ENCODE results near the gene ZC3H7B. TPM values are rescaled to one million over a fixed set of nuclear protein-coding genes. Genes with fewer than 3 reads are reported as not detected.

Gene ZC3H7B
- total RNA-seq, 6 experiments from 2014 or later = 26.5 to 50.1 (median 42.7) TPM

DNA sequence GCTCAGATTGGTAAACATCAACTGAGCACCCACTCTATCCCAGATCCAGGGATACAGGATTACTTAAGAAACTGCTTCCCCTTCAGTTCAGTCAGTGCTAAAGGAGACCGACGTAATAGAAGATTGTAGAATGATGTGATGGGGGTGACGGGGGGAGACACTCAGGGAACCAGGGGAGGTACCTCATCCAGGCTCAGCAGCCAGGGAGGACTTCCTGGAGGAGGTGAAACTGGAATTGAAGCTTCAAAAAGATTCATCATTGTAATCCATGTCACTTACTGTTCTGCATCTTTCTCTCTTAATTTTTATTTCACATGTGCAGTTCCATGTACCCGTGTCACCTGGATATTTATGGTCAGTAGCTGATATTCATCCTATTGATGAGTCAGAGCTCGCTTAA lies 61.3 kb downstream of the ZC3H7B start:
- Histone ChIP-seq H3K9me3 (no peaks in the 10 kb centered on the region), H3K36me3 (peaks cover 0 to 7% (median 2%) of the 10 kb centered on the region in 4 donors), H3K27me3 (no peaks in the 10 kb centered on the region), H3K4me1 (peaks cover 0 to 21% (median under 1%) of the 10 kb centered on the region in 4 donors), H3K4me3 (no peak overlapping the region), H3K27ac (no peak overlapping the region)
- ATAC-seq (no peak), DNase-seq (no peak)
- WGBS (ENCODE audit: insufficient coverage, low coverage, low lambda C conversion rate, missing lambda C conversion rate) = 73% methylated on average over 5 of the region's 5 CpGs
- TF ChIP-seq POLR2A (IDR thresholded peaks at IDR 0.05) = no peak
- TF ChIP-seq, protein P1, sequence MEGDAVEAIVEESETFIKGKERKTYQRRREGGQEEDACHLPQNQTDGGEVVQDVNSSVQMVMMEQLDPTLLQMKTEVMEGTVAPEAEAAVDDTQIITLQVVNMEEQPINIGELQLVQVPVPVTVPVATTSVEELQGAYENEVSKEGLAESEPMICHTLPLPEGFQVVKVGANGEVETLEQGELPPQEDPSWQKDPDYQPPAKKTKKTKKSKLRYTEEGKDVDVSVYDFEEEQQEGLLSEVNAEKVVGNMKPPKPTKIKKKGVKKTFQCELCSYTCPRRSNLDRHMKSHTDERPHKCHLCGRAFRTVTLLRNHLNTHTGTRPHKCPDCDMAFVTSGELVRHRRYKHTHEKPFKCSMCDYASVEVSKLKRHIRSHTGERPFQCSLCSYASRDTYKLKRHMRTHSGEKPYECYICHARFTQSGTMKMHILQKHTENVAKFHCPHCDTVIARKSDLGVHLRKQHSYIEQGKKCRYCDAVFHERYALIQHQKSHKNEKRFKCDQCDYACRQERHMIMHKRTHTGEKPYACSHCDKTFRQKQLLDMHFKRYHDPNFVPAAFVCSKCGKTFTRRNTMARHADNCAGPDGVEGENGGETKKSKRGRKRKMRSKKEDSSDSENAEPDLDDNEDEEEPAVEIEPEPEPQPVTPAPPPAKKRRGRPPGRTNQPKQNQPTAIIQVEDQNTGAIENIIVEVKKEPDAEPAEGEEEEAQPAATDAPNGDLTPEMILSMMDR (IDR thresholded peaks at IDR 0.05) = no peak
- intact Hi-C loops (cut with DNase I) = no loop called here

DNA sequence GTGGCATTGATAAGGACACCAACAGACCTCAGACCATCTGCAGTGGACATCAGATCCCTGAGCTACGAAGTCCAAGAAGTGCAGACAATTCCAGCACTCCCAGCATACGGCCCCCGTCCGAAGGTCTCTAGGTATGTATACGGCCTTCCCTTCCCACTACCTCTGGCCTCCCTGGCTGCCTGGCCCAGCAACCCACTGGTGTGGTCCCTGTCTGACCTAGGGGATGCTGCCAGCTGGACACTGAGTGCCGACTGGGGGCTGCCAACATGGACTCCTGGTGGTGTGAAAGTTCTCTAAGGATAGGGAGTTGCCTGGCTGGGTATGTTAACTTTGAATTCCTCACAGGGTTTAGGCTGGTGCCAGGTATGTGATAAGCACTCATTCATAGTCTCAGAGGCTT lies 62.9 kb downstream of the ZC3H7B start:
- no peak for TF ChIP-seq POLR2A (IDR thresholded peaks at IDR 0.05)
- Histone ChIP-seq H3K27ac (no peak overlapping the region), H3K4me1 (peaks cover 0 to 26% (median 7%) of the 10 kb centered on the region in 4 donors), H3K27me3 (no peaks in the 10 kb centered on the region), H3K36me3 (no peaks in the 10 kb centered on the region), H3K9me3 (no peaks in the 10 kb centered on the region), H3K4me3 (no peak overlapping the region)
- WGBS (ENCODE audit: insufficient coverage, low coverage, low lambda C conversion rate, missing lambda C conversion rate) = no CpG with 5 or more reads among the region's 6 CpGs
- intact Hi-C loops (cut with DNase I) = no loop called here
- ATAC-seq = no peak
- DNase-seq = no peak

DNA sequence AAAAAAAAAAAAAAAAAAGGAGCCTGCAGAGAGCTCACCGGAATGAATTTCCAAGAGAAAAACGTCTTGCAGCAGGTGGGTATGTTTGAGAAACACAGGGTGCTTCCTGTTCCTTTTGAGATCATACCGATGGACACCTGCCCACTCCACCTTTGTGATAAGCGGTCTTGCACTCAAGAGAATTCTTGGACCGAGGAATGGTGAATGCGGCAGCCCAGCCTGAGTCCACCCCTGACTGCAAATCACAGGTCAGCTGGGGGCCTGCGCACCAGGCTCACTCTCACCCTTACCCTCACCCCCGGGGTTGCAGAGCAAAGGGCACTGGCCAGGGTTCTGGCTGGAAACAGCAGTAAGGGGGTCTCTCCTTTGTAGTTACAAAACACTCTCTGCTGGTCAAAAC lies 63.6 kb downstream of the ZC3H7B start:
- Histone ChIP-seq H3K27me3 (no peaks in the 10 kb centered on the region), H3K9me3 (no peaks in the 10 kb centered on the region), H3K36me3 (no peaks in the 10 kb centered on the region), H3K4me3 (no peak overlapping the region), H3K27ac (no peak overlapping the region), H3K4me1 (peaks cover 0 to 29% (median 9%) of the 10 kb centered on the region in 4 donors)
- TF ChIP-seq, protein P1 (IDR thresholded peaks at IDR 0.05) = no peak
- TF ChIP-seq POLR2A (IDR thresholded peaks at IDR 0.05) = no peak
- WGBS (ENCODE audit: insufficient coverage, low coverage, low lambda C conversion rate, missing lambda C conversion rate) = 38% methylated on average over 8 of the region's 8 CpGs
- ATAC-seq (no peak), DNase-seq (no peak)
- intact Hi-C loops (cut with DNase I) = no loop called here

DNA sequence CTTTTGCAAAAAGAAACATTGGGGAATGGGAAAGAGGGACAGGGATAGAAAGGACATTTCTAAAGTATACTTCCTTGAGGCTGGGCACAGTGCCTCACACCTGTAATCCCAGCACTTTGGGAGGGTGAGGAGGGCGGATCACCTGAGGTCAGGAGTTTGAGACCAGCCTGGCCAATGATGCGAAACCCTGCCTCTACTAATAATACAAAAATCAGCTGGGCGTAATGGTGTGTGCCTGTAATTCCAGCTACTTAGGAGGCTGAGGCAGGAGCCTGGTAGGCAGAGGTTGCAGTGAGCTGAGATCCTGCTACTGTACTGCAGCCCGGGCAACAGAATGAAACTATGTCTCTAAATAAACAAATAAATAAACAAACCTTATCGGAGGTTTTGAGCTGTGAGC lies 64.1 kb downstream of the ZC3H7B start:
- intact Hi-C loops (cut with DNase I) = no loop called here
- ATAC-seq = no peak
- DNase-seq = no peak
- Histone ChIP-seq H3K36me3 (no peaks in the 10 kb centered on the region), H3K27ac (no peak overlapping the region), H3K4me3 (no peak overlapping the region), H3K9me3 (no peaks in the 10 kb centered on the region), H3K4me1 (peaks cover 0 to 25% (median 9%) of the 10 kb centered on the region in 4 donors), H3K27me3 (no peaks in the 10 kb centered on the region)
- WGBS (ENCODE audit: insufficient coverage, low coverage, low lambda C conversion rate, missing lambda C conversion rate) = 40% methylated on average over 5 of the region's 5 CpGs
- no peak for TF ChIP-seq POLR2A (IDR thresholded peaks at IDR 0.05)
- TF ChIP-seq, protein P1 (IDR thresholded peaks at IDR 0.05) = no peak

DNA sequence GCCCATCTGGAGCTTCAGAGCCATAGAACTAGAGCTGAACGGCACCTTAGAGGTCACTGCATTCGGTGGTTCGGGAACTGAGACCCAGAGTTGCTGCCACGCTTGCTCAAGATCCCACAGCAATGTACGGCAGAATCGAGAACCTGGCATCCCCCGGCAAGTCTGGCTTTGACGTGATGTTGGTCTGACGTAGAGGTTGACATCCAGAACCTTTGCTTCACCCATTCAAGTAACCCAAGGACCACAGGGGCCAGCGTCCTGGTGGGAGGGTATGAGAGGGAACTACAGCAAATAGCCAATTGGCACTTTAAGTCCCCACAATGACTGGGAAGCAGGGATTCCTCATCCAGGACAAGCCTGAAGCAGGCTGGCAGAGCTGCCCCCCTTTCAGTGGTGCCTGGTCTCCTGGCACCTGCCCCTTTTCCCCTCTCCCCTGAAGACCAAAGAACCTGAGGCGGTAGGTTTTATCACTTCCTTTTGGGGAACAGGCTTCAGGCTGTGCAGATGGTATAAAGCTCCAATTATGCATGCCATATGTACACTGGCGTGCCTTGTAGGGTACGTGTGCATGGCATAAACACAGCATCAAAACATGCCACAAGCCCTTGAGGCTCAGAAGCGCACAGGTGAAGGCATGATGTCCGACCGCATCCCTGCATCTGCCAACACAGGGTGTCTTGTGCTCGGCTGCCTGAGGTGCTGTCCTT lies 65.2 kb downstream of the ZC3H7B start:
- no peak for DNase-seq
- no peaks in the 10 kb centered on the region for H3K9me3 ChIP-seq
- no peak for ATAC-seq
- no peaks in the 10 kb centered on the region for H3K36me3 ChIP-seq
- 67% methylated on average over 7 of the region's 17 CpGs for WGBS (ENCODE audit: insufficient coverage, low coverage, low lambda C conversion rate, missing lambda C conversion rate)
- no peaks in the 10 kb centered on the region for H3K27me3 ChIP-seq
- peaks cover 0 to 25% (median 9%) of the 10 kb centered on the region in 4 donors for H3K4me1 ChIP-seq
- intact Hi-C loops (cut with DNase I) = no loop called here
- no peak overlapping the region for H3K4me3 ChIP-seq
- H3K27ac ChIP-seq = peak overlapping the region in 2 of 3 donors; percentile 5 to 47
- TF ChIP-seq, protein P1 (IDR thresholded peaks at IDR 0.05) = no peak
- TF ChIP-seq POLR2A (IDR thresholded peaks at IDR 0.05) = no peak
